ENCODE measurements around the gene HES2. TPM values are rescaled to one million over a fixed set of nuclear protein-coding genes. Genes with fewer than 3 reads are reported as not detected.
"Not testable (repeated sequence)": the region's sequence is repeated elsewhere in the genome, so short reads cannot be mapped to it uniquely, and the experiment has no call there.

HES2 gene
- total RNA-seq, 2 donors from 2014 or later: not detected

DNA sequence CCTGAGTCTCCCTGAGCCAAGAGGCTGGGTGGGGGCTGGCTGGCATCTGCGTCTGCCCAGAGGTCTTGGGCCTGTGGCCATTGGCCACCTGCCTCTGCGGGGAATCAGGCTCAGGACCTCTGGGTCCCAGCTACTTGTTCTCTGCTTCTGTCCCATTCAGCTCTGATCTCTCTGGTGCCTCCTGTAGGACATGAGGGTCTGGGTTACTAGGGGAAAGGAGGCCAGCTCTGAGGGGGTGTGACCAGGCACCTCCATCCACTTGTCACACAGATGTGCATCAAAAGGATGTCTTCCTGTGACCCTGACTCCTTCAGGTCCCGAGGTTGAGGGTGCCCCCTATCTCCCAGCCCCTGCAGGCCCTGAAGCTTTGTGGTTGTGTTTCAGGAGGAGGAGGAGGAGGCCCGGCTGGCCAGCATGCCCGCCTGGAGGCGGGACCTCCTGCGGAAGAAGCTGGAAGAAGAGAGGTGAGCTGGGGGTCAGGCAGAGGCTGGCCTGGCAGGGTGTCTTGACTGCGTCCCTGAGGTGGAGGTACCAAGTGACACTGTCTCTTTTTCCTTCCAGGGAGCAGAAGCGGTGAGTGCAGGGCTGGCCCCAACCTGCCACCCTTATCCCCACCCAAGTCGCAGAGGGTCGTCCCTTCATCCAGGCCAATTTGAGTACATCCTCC, 37.2 kb upstream of the HES2 start:
- no peak for DNase-seq
- Histone ChIP-seq H3K36me3 (ENCODE audit: control insufficient read depth, insufficient read depth, low read length) (no peaks in the 10 kb centered on the region), H3K27ac (ENCODE audit: low read depth, low read length) (no peak overlapping the region), H3K9me3 (ENCODE audit: control insufficient read depth, low read length) (no peaks in the 10 kb centered on the region), H3K27me3 (ENCODE audit: control insufficient read depth, insufficient read depth, low read length, poor library complexity, severe bottlenecking) (peaks cover 55% of the 10 kb centered on the region), H3K4me3 (ENCODE audit: low read length) (no peak overlapping the region), H3K9ac (ENCODE audit: extremely low read depth, low read length, poor library complexity, severe bottlenecking) (no peak overlapping the region), H3K4me1 (ENCODE audit: control insufficient read depth, insufficient read depth, low read length) (no peaks in the 10 kb centered on the region)
- Mint-ChIP-seq H3K27me3 (ENCODE audit: insufficient read depth) (peaks cover 39% of the 10 kb centered on the region), H3K4me3 (no peak overlapping the region), H3K9me3 (no peaks in the 10 kb centered on the region), H3K4me1 (no peaks in the 10 kb centered on the region), H3K36me3 (ENCODE audit: low read depth) (peaks cover 9% of the 10 kb centered on the region), H3K27ac (no peak overlapping the region)
- TF ChIP-seq, protein P1, sequence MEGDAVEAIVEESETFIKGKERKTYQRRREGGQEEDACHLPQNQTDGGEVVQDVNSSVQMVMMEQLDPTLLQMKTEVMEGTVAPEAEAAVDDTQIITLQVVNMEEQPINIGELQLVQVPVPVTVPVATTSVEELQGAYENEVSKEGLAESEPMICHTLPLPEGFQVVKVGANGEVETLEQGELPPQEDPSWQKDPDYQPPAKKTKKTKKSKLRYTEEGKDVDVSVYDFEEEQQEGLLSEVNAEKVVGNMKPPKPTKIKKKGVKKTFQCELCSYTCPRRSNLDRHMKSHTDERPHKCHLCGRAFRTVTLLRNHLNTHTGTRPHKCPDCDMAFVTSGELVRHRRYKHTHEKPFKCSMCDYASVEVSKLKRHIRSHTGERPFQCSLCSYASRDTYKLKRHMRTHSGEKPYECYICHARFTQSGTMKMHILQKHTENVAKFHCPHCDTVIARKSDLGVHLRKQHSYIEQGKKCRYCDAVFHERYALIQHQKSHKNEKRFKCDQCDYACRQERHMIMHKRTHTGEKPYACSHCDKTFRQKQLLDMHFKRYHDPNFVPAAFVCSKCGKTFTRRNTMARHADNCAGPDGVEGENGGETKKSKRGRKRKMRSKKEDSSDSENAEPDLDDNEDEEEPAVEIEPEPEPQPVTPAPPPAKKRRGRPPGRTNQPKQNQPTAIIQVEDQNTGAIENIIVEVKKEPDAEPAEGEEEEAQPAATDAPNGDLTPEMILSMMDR (conservative IDR thresholded peaks at IDR 0.05): peak; percentile 46
- 84% methylated on average over 5 to 11 of the region's 11 CpGs for WGBS, 2 experiments (ENCODE audit: insufficient coverage in 1 of 2, insufficient read length in 1 of 2)

GRCh38 chr1:6455752-6456520, 36.2 kb upstream of the HES2 start:
- not testable (repeated sequence) for DNase-seq; H3K4me1 ChIP-seq (ENCODE audit: control insufficient read depth, insufficient read depth, low read length); H3K36me3 ChIP-seq (ENCODE audit: control insufficient read depth, insufficient read depth, low read length); H3K4me3 ChIP-seq (ENCODE audit: low read length); H3K36me3 Mint-ChIP-seq (ENCODE audit: low read depth); H3K9me3 Mint-ChIP-seq; H3K4me3 Mint-ChIP-seq; H3K9me3 ChIP-seq (ENCODE audit: control insufficient read depth, low read length); H3K27ac Mint-ChIP-seq; H3K4me1 Mint-ChIP-seq; H3K27ac ChIP-seq (ENCODE audit: low read depth, low read length); H3K9ac ChIP-seq (ENCODE audit: extremely low read depth, low read length, poor library complexity, severe bottlenecking)
- peaks cover 58% of the 10 kb centered on the region for H3K27me3 ChIP-seq (ENCODE audit: control insufficient read depth, insufficient read depth, low read length, poor library complexity, severe bottlenecking)
- WGBS, 2 experiments (ENCODE audit: insufficient coverage in 1 of 2, insufficient read length in 1 of 2): 88 to 89% methylated on average over 45 to 58 of the region's 58 CpGs
- peaks cover 41% of the 10 kb centered on the region for H3K27me3 Mint-ChIP-seq (ENCODE audit: insufficient read depth)

GRCh38 chr1:6454856-6455751, 35.4 kb upstream of the HES2 start:
- no peaks in the 10 kb centered on the region for H3K4me1 Mint-ChIP-seq
- TF ChIP-seq, protein P1 (conservative IDR thresholded peaks at IDR 0.05): peak; percentile 65
- peaks cover 48% of the 10 kb centered on the region for H3K27me3 Mint-ChIP-seq (ENCODE audit: insufficient read depth)
- 21 to 47% methylated on average over 24 to 115 of the region's 115 CpGs for WGBS, 2 experiments (ENCODE audit: insufficient coverage in 1 of 2, insufficient read length in 1 of 2)
- no peak overlapping the region for H3K4me3 Mint-ChIP-seq
- no peak overlapping the region for H3K27ac Mint-ChIP-seq
- H3K36me3 Mint-ChIP-seq (ENCODE audit: low read depth): no peaks in the 10 kb centered on the region
- Histone ChIP-seq H3K27me3 (ENCODE audit: control insufficient read depth, insufficient read depth, low read length, poor library complexity, severe bottlenecking) (peaks cover 67% of the 10 kb centered on the region), H3K36me3 (ENCODE audit: control insufficient read depth, insufficient read depth, low read length) (no peaks in the 10 kb centered on the region), H3K27ac (ENCODE audit: low read depth, low read length) (no peak overlapping the region), H3K9me3 (ENCODE audit: control insufficient read depth, low read length) (no peaks in the 10 kb centered on the region), H3K9ac (ENCODE audit: extremely low read depth, low read length, poor library complexity, severe bottlenecking) (no peak overlapping the region), H3K4me1 (ENCODE audit: control insufficient read depth, insufficient read depth, low read length) (no peaks in the 10 kb centered on the region), H3K4me3 (ENCODE audit: low read length) (no peak overlapping the region)
- H3K9me3 Mint-ChIP-seq: no peaks in the 10 kb centered on the region
- peak; percentile 89 for DNase-seq

- H3K9ac ChIP-seq (ENCODE audit: extremely low read depth, low read length, poor library complexity, severe bottlenecking); H3K4me1 ChIP-seq (ENCODE audit: control insufficient read depth, insufficient read depth, low read length); H3K9me3 ChIP-seq (ENCODE audit: control insufficient read depth, low read length); H3K4me3 ChIP-seq (ENCODE audit: low read length); H3K4me3 Mint-ChIP-seq; DNase-seq; H3K36me3 ChIP-seq (ENCODE audit: control insufficient read depth, insufficient read depth, low read length); H3K27ac ChIP-seq (ENCODE audit: low read depth, low read length); H3K9me3 Mint-ChIP-seq; H3K36me3 Mint-ChIP-seq (ENCODE audit: low read depth); H3K4me1 Mint-ChIP-seq; H3K27ac Mint-ChIP-seq: not testable (repeated sequence)
- peaks cover 76% of the 10 kb centered on the region for H3K27me3 ChIP-seq (ENCODE audit: control insufficient read depth, insufficient read depth, low read length, poor library complexity, severe bottlenecking)
- 32 to 72% methylated on average over 16 to 85 of the region's 85 CpGs for WGBS, 2 experiments (ENCODE audit: insufficient coverage in 1 of 2, insufficient read length in 1 of 2)
- peaks cover 55% of the 10 kb centered on the region for H3K27me3 Mint-ChIP-seq (ENCODE audit: insufficient read depth)
Observed at GRCh38 chr1:6453895-6454855, 34.5 kb upstream of the HES2 start.

All from endodermal cell (in vitro differentiated cells).